ENCODE data around the gene TANGO2.

- TF ChIP-seq, protein P1, sequence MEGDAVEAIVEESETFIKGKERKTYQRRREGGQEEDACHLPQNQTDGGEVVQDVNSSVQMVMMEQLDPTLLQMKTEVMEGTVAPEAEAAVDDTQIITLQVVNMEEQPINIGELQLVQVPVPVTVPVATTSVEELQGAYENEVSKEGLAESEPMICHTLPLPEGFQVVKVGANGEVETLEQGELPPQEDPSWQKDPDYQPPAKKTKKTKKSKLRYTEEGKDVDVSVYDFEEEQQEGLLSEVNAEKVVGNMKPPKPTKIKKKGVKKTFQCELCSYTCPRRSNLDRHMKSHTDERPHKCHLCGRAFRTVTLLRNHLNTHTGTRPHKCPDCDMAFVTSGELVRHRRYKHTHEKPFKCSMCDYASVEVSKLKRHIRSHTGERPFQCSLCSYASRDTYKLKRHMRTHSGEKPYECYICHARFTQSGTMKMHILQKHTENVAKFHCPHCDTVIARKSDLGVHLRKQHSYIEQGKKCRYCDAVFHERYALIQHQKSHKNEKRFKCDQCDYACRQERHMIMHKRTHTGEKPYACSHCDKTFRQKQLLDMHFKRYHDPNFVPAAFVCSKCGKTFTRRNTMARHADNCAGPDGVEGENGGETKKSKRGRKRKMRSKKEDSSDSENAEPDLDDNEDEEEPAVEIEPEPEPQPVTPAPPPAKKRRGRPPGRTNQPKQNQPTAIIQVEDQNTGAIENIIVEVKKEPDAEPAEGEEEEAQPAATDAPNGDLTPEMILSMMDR (IDR thresholded peaks at IDR 0.05): no peak
- TF ChIP-seq POLR2A (IDR thresholded peaks at IDR 0.05): no peak
- TF ChIP-seq POLR2AphosphoS5 (IDR thresholded peaks at IDR 0.05): no peak
Measured at GRCh38 chr22:20019661-20020532, 1.0 kb upstream of the TANGO2 start.
